Left lung (tissue), 10 donors: Measurements from ENCODE around the gene TAAR2. TPM values are rescaled to one million over a fixed set of nuclear protein-coding genes. Genes with fewer than 3 reads are reported as not detected.
"Not testable (repeated sequence)": the region's sequence is repeated elsewhere in the genome, so short reads cannot be mapped to it uniquely, and the experiment has no call there.

Experiments used
- ATAC-seq: fragments of 200-7000 bp; cut with Tn5 transposase; one replicate; pipeline ENCODE4 v1.9.1; 2020; ENCODE audit warnings: moderate library complexity
- DNase-seq, 4 donors: peaks; one replicate each; pipeline ENCODE4 v3.0.0-alpha.2; 2013 to 2020
- H3K27ac ChIP-seq, 2 donors: fragments of 200-600 bp; sonication (generic) in 1 of 2; one replicate each; pipeline versions ENCODE4 v1.5.0 to v1.8.0; 2020 to 2021
- H3K27me3 ChIP-seq, 2 donors: fragments of 200-600 bp; sonication (generic) in 1 of 2; one replicate each; pipeline versions ENCODE4 v1.5.0 to v1.8.0; 2020 to 2021
- H3K36me3 ChIP-seq, 2 donors: fragments of 200-600 bp; sonication (generic) in 1 of 2; one replicate each; pipeline versions ENCODE4 v1.5.0 to v1.8.0; 2020 to 2021
- H3K4me1 ChIP-seq, 2 donors: fragments of 200-600 bp; one replicate each; pipeline ENCODE4 v1.8.0; 2021
- H3K4me3 ChIP-seq, 2 donors: fragments of 200-600 bp; sonication (generic) in 1 of 2; one replicate each; pipeline versions ENCODE4 v1.5.0 to v1.8.0; 2020 to 2021; ENCODE audit warnings: mild to moderate bottlenecking in 1 of 2
- H3K9me3 ChIP-seq, 2 donors: fragments of 200-600 bp; sonication (generic) in 1 of 2; one replicate each; pipeline versions ENCODE4 v1.5.0 to v1.8.0; 2020 to 2021
- intact Hi-C, 2 donors: fragments of 100-400 bp; cut with DNase I; formaldehyde crosslinking; loops; one replicate each; pipeline versions ENCODE4 v1.11.2 to v1.14.2; 2022
- polyA plus RNA-seq, 6 donors: library from polyadenylated mRNA; unstranded; fragments of 120-200 nt; gene quantifications; one replicate each; pipeline ENCODE4 v1.2.1, GENCODE V29; 2013; ENCODE audit not compliant: insufficient read length in 6 of 6
- total RNA-seq, 2 donors: library from RNA; stranded (reverse); fragmentation: NEBNext Ultra II Directional; extraction: Animal tissue kit (Norgen Biotek cat#: 25700); gene quantifications; one replicate each; pipeline ENCODE4 v1.2.1, GENCODE V29; 2021
- TF ChIP-seq, protein P1 (sequence below), 2 donors: fragments of 200-600 bp; sonication (generic) in 1 of 2; IDR thresholded peaks; one replicate each; pipeline versions ENCODE4 v1.5.0 to v1.8.0; 2021; ENCODE audit warnings: antibody characterized with exemption in 2 of 2
- donor health status: DM: no; HTN: yes; CAD: no.
- donor health status: DM: no; HTN: no; CAD: no.

Gene TAAR2
- total and polyA plus RNA-seq, 8 donors = not detected

DNA sequence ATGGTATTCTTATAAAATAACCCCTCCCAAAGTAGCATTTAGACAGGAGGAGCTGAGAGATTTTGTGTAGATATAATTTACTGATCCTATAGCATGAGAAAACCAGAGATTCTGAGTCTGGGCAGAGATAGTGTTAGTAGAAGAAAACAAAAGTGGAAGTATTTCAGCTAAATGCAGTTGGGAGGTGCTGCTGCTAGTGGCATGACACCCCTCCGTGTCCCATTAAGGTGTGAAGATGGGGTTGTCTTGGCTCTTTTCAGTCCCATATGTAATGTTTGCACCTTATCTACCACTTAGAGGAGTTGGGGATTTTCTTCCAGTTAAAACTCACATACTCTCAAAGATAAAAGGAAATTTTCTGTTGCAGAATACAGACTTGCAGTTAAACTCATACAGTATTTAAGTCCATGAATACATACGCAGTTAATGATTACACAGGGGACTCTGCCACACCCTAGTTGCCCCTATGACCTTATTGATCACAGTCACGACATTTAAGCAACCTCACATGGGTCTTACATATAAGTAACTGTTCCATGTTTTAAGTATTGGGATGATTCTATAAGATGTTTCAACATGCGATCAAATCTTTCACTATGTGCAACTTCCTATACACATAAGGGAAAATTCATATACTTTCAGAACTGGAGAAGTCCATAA, 11.5 kb downstream of the TAAR2 start:
- Histone ChIP-seq H3K9me3 (no peaks in the 10 kb centered on the region), H3K27me3 (no peaks in the 10 kb centered on the region), H3K4me3 (no peak overlapping the region), H3K4me1 (no peaks in the 10 kb centered on the region), H3K27ac (no peak overlapping the region), H3K36me3 (no peaks in the 10 kb centered on the region)
- no peak for ATAC-seq
- no peak for DNase-seq
- intact Hi-C loops = no loop called here
- TF ChIP-seq, protein P1, sequence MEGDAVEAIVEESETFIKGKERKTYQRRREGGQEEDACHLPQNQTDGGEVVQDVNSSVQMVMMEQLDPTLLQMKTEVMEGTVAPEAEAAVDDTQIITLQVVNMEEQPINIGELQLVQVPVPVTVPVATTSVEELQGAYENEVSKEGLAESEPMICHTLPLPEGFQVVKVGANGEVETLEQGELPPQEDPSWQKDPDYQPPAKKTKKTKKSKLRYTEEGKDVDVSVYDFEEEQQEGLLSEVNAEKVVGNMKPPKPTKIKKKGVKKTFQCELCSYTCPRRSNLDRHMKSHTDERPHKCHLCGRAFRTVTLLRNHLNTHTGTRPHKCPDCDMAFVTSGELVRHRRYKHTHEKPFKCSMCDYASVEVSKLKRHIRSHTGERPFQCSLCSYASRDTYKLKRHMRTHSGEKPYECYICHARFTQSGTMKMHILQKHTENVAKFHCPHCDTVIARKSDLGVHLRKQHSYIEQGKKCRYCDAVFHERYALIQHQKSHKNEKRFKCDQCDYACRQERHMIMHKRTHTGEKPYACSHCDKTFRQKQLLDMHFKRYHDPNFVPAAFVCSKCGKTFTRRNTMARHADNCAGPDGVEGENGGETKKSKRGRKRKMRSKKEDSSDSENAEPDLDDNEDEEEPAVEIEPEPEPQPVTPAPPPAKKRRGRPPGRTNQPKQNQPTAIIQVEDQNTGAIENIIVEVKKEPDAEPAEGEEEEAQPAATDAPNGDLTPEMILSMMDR (IDR thresholded peaks at IDR 0.05) = no peak

DNA sequence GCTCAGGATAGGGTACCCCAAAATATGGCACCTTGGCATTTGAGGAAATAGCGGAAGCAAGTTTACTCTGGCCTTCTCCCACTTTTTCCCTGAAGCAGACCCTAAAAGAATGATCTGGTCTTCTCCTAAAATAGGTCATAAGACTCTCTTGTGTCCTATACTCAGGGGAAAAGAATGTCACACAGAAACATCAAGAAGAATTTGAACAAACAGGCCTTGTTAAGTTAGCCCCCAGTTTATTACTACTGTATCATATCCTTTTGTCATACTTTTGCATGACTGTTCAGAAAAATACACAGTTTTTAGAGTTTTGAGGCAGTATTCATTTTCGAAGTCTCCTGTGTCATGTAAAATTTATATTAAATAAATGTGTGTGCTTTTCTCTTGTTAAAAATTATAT, 12.5 kb downstream of the TAAR2 start:
- Histone ChIP-seq H3K9me3 (no peaks in the 10 kb centered on the region), H3K27ac (no peak overlapping the region)

DNA sequence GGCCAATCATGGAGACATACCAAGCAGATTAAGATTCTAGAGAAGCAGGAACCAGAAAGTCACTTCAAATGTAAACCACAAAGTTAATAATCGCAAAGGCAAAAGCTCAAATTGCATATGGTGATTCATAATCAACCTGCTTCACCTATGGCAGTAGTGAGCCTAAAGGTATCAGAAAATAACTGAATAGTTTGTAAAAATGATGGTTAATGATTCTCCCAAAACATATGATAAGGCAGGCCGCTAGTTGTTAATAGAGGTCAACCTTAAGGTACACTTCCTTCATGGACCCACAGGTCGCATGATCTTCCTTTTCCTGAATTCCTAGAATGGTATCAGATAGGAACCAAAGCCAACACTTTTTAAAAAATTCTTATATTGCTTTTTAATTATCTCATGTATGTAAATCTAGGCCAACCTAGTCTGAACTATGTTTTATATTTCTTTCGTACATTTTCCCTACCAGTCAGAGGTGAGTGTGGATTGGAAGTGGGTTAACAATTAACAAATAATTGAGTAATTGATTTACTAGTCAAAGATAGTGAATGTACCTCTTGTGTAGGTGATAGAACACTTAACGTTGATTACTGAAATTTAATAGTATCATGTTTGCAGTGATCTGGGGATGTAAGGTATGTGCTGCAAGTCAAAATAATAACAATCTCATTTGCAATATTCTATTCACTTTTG, 16.4 kb downstream of the TAAR2 start:
- Histone ChIP-seq H3K9me3 (no peaks in the 10 kb centered on the region), H3K36me3 (no peaks in the 10 kb centered on the region), H3K27ac (no peak overlapping the region), H3K4me3 (no peak overlapping the region), H3K27me3 (no peaks in the 10 kb centered on the region), H3K4me1 (no peaks in the 10 kb centered on the region)
- TF ChIP-seq, protein P1 (IDR thresholded peaks at IDR 0.05) = no peak
- intact Hi-C loops = no loop called here
- no peak for DNase-seq
- ATAC-seq = no peak

More for the DNA sequence above, 12.5 kb downstream of the TAAR2 start:
- ATAC-seq (no peak), DNase-seq (no peak)
- intact Hi-C loops = no loop called here
- no peak overlapping the region for H3K4me3 ChIP-seq
- TF ChIP-seq, protein P1 (IDR thresholded peaks at IDR 0.05) = no peak
- no peaks in the 10 kb centered on the region for H3K36me3 ChIP-seq
- H3K4me1 ChIP-seq = no peaks in the 10 kb centered on the region
- H3K27me3 ChIP-seq = no peaks in the 10 kb centered on the region

DNA sequence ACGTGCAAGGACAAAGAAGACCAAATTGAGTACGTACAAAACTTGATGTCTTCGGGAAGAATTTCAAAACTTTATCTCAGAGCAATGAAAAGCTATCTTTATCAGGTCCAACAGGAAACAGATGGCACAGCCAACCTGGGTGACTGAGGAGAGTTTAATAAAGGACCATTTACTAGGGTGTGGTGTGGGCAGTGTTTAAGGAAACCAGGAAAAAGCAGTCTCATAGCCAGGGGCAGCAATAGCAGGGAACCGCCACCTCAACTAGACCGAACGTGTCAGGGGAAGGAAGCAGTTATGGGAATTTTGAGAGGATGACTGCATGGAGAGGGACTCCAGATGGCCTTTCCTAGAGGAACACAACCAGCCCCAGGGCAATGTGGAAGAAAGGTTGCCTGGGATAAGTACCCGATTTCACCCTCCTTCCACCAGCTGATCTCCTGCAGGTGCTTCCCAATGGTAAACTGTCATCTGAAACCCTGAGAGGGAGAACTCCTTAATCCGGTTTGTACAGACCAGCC, 19.4 kb downstream of the TAAR2 start:
- TF ChIP-seq, protein P1 (IDR thresholded peaks at IDR 0.05) = no peak
- H3K4me1 ChIP-seq = no peaks in the 10 kb centered on the region
- intact Hi-C loops = no loop called here
- H3K4me3 ChIP-seq = no peak overlapping the region
- H3K36me3 ChIP-seq = no peaks in the 10 kb centered on the region
- H3K27me3 ChIP-seq = no peaks in the 10 kb centered on the region
- DNase-seq (no peak), ATAC-seq (no peak)
- no peaks in the 10 kb centered on the region for H3K9me3 ChIP-seq
- H3K27ac ChIP-seq = no peak overlapping the region

DNA sequence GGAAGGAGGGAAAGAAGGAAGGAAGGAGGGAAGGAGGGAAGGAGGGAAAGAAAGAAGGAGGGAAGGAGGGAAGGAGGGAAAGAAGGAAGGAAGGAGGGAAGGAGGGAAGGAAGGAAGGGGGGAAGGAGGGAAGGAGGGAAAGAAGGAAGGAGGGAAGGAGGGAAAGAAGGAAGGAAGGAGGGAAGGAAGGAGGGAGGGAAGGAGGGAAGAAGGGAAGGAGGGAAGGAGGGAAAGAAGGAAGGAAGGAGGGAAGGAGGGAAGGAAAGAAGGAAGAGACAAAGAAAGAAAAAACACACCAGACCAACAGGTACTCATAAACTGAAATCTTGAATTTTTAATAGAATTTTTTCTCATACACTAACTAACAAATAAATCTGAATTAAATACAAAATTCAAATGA, 23.2 kb downstream of the TAAR2 start:
- not testable (repeated sequence) for DNase-seq

More for the DNA sequence above, 23.2 kb downstream of the TAAR2 start:
- H3K4me1 ChIP-seq, intact Hi-C loops, ATAC-seq, H3K4me3 ChIP-seq, H3K36me3 ChIP-seq, H3K9me3 ChIP-seq, H3K27me3 ChIP-seq, H3K27ac ChIP-seq: not testable (repeated sequence)
